Stimulated activated CD4-positive, alpha-beta T cell treated with anti-CD3 and anti-CD28 coated beads, Interleukin-15, amount 100 ng/mL, for 48 hours (primary cell): ENCODE results near the gene EXD2.
"Not testable (repeated sequence)": the region's sequence is repeated elsewhere in the genome, so short reads cannot be mapped to it uniquely, and the experiment has no call there.

Experiments
- DNase-seq, 2 donors: peaks; one replicate each; pipeline ENCODE4 v3.0.0-alpha.2; 2020; ENCODE audit warnings: low read depth in 2 of 2

Gene EXD2

GRCh38 chr14:69193721-69194120 is 2.4 kb downstream of the EXD2 start:
- DNase-seq = no peak

- no peak for DNase-seq
Measured at GRCh38 chr14:69199786-69200185, 8.5 kb downstream of the EXD2 start.

DNA sequence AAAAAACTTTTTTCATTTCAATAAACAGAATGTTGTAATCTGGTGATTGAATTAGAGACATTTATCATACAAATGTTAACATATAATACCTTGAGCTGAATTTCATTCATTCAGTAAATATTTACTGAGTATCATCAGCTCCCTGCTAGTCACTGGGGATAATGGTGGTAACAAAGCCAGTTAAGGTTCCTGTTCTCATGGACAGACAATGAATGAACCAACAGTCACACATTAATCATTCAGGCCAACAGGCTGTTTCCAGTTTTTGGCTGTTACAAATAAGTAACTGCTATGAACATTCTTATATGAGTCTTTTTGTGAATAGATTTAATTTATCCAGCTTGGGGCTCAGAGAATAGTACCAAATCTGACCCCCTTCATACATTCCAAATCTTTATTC is 13.5 kb downstream of the EXD2 start:
- no peak for DNase-seq

GRCh38 chr14:69207435-69208041 is 16.2 kb downstream of the EXD2 start:
- DNase-seq = no peak

DNA sequence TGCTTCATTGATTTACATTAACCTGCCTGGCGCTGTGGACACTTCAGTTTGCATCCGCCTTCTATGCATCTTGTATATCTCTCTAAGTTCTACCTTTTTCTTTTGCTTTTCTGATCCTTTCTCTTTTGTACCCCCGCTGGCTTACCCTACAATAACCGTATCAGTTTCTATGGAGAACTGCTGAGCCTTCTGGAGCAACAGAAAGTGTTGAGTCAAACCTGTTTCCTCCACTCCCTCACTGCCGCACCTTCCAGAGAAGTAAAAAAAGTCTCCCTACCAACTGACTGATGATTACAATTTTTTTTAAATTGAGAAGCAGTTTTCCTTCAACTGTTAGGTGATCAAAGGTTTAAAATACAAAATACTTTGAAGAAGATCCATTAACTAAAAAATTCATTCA is 17.4 kb downstream of the EXD2 start:
- DNase-seq = no peak

GRCh38 chr14:69214393-69214792 is 23.1 kb downstream of the EXD2 start:
- no peak for DNase-seq

- not testable (repeated sequence) for DNase-seq
Measured at GRCh38 chr14:69217663-69218062, 26.4 kb downstream of the EXD2 start.

GRCh38 chr14:69224946-69225345 is 33.6 kb downstream of the EXD2 start:
- DNase-seq = no peak

GRCh38 chr14:69226178-69226577 is 34.9 kb downstream of the EXD2 start:
- DNase-seq = no peak

DNA sequence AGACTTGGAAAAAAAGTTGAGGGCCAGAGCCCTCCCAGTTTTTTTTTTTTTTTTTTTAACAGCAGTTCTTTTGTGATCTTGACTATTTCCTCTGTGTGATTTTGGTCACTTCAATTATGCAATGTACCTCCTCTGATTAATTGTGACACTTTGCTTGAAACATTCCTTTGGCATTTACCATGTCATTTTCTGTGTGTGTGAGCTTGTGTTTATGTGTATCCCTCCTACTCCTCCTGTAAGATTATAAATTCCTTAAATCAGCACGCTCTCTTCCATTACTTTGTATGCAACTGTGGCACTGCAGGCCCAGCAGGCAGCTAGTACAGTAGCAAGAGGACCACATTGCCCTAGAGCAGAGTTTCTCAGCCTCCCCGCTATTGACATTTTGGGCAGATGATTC is 35.4 kb downstream of the EXD2 start:
- no peak for DNase-seq

GRCh38 chr14:69231486-69231885 is 40.2 kb downstream of the EXD2 start:
- DNase-seq = no peak

DNA sequence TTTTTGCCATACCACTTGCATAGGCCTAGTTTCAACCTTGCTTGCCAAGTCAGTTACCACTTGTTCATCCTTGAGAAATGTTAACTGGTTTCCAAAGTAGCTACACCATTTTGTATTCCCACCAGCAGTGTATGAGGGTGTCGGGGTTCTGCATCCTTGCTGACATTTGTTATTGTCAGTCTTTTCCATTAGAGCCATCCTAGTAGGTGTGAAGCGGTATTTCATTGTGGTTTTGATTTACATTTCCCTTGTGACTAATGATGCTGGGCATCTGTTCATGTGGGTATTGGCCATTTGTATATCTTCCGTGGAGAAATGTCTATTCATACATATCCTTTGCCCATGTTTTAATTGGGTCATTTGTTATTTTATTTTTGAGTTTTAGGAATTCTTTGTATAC is 41.1 kb downstream of the EXD2 start:
- no peak for DNase-seq

DNA sequence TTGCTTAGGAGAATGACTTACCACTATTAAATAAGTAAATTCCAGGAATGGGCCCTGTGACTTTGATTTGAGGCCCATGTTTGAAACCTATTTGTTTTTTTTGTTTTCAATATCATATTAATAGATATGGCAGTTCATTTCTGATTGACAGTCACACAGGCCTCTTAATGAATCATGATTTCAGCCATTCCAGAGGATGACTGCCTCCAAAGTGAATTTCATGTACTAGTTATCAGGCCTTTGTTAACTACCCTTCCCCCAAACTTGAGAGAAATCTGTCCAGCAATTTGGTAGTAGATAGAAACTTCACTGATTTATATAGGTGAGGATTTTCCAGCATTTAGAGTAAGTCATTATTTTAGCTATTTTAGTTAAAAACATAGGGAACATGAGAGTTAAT is 42.8 kb downstream of the EXD2 start:
- no peak for DNase-seq

- DNase-seq = no peak
Measured at GRCh38 chr14:69235708-69236107, 44.4 kb downstream of the EXD2 start.

GRCh38 chr14:69237142-69237541 is 45.8 kb downstream of the EXD2 start:
- DNase-seq = no peak

- DNase-seq = no peak
Measured at GRCh38 chr14:69237584-69237983, 46.3 kb downstream of the EXD2 start.

DNA sequence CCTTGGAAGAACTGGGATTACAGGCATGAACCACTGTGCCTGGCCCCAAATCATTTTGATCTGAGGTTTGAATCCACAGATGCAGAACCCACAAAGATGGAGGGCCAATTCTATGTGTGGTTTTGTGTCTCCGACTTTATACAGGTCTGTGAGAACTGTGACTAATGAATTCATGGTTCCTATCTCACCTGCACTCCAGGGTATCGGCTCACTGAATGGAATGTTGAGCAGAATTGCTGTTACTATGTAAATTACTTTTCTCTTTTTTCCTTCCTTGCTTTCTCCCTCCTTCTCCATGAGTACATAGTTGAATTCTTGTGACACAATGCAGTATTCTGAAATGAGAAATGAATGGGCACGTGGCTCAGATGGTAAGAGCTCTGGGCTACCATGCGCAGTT is 47.6 kb downstream of the EXD2 start:
- DNase-seq = no peak

DNA sequence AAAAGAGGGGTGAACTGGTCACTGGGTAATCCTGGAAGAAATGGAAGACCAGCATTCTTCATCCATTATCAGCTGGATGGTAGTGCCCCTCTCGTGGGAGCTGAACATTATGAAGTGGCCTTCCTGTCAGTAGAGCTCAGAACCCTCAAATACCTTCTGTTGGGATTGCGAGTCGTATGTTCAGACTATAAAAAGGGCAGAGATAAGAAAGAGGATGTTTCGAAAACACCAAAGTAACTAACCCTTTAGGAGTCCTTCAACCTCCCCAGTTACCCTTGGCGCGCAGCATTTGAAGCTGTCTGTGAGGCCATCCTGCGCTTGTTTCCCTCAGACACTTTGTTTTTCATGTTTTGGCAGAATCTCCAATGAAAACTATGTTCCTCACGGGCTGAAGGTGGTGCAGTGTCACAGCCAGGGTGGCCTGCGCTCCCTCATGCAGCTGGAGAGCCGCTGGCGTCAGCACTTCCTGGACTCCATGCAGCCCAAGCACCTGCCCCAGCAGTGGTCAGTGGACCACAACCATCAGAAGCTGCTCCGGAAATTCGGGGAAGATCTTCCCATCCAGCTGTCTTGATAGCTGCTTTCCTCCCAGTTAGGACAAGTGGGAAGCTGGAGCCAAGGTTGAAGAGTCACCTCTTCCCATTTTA is 49.4 kb downstream of the EXD2 start:
- no peak for DNase-seq

- DNase-seq = no peak
Measured at GRCh38 chr14:69241577-69241976, 50.3 kb downstream of the EXD2 start.

DNA sequence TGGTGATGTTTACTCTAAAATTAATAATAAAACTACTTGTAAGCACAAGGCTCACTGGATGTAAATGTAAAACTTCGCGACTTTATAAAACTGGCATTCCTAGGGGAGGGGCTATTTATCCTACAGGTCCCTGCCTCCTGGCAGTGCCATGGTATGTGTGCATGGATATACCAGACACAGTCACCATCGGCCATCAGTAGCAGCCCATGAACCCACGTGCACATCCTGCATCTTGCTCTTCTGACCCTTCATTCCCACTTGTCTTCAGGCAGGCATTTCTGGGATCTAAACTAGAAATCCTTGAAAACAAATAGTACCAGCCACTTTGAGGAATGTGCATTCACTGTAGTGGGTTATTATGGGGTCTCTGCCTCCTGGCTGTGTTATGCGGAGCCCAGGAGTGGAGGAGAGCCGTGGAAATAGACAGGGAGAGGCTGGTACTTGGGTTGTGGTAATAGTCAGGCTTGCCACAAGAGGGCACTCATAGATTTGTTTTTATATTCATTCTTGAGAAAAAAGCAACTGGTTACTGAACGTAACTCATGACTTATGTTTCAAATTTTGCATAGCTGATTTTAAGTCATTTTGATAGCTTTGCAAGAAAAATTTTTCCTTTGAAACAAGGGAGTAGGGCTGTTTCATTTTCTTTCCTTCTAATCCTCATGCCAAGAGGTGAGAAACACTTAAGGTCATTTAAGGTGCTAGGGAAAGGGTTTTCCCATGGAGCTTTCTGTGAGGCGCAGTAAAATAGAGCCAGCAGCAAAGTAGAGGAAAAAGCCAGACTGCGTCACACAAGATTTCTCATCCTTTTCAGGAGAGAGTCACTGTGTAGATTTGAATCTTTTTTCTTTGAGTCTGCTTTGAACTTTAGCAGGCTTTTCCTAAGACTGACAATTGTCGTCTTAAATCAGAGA is 51.3 kb downstream of the EXD2 start:
- peak in 1 of 2 donors; percentile 34 for DNase-seq

GRCh38 chr14:69244946-69245345 is 53.6 kb downstream of the EXD2 start:
- DNase-seq = no peak

- no peak for DNase-seq
Measured at GRCh38 chr14:69246331-69246730, 55.0 kb downstream of the EXD2 start.
